Head of caudate nucleus (tissue), 42 donors: Measurements from ENCODE around the gene SPTBN5.

Source experiments
- DNase-seq, 42 donors: peaks; one replicate each; pipeline versions ENCODE4 v3.0.0 to v3.0.0-alpha.2; 2020 to 2021; ENCODE audit warnings: mixed read lengths in 7 of 42
- intact Hi-C: fragments of 100-400 bp; cut with DNase I; formaldehyde crosslinking; loops from one replicate; pipeline ENCODE4 v1.15.0; 2022

Gene SPTBN5

GRCh38 chr15:41874736-41875135, 19.1 kb downstream of the SPTBN5 start:
- DNase-seq = no peak
- intact Hi-C loops = no loop called here

DNA sequence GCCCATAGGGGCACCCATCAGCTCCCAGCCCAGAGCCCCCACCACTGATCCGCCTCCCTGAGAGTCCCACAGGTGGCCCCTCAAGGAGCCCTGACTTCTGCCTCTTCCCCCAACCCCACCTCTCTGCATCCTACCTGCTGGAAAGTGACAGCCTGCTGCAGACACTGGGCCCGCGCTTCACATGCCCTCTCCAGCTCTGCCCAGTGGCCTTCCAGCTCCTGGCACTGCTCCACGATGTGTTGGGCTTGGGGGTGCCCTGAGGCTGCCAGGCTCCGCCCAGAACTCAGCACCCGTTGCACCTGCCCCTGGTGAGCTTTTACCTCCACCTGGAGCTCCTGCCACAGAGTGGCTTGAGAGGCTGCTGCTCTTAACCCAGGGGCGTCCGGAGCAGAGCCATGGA, 20.1 kb downstream of the SPTBN5 start:
- DNase-seq = no peak
- intact Hi-C loops = no loop called here

DNA sequence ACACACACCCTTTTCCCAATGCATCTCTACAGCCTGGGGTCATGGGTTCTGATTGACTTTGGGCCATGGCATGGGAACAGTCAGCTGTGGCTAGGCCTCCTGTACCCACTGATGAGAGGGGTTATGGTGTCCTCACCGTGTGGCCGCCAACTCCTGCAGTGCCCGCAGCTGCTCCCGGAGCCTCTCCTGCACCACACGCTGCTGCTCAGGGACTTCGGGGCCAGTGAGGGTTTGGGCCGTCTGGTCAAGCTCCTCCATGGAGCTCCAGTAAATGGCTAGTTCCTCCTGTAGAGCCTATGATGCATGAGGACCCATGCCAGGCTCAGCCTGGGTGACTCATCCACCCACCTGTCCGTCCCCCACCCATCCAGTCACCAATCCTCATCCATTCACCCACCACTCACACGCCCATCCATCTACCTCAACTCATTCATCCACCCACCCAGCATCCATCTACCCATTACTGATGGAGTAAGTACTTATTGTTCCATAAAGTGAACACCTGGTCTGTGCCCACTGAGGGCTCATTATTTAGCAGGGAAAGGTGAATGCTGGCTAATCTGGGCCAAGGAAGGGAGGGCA, 21.6 kb downstream of the SPTBN5 start:
- DNase-seq = peak in 4 of 42 donors; percentile 25 to 55 (median 44)
- intact Hi-C loops = no loop called here

GRCh38 chr15:41871175-41871905, 22.5 kb downstream of the SPTBN5 start:
- intact Hi-C loops = no loop called here
- no peak for DNase-seq

DNA sequence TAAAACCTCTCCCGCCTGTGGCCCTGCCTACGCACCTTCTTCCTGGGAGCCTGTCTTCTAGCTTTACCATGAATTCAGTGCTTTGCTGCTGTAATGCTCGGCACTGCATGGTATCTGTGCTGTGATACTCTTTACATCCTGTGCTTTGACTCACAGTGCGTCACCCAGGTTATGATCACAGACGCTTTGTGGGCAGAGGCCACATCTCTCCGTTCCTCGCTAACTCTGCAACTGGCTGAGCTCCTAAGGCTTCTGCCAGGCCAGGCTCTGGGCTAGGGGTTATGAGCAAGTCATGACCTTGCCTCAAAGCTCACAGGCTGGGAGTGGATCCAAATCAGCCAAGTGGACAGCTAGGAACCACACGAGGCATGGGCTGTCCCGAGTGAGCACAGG, 23.2 kb downstream of the SPTBN5 start:
- intact Hi-C loops = no loop called here
- peak in 2 of 42 donors; percentile 11 to 37 for DNase-seq

DNA sequence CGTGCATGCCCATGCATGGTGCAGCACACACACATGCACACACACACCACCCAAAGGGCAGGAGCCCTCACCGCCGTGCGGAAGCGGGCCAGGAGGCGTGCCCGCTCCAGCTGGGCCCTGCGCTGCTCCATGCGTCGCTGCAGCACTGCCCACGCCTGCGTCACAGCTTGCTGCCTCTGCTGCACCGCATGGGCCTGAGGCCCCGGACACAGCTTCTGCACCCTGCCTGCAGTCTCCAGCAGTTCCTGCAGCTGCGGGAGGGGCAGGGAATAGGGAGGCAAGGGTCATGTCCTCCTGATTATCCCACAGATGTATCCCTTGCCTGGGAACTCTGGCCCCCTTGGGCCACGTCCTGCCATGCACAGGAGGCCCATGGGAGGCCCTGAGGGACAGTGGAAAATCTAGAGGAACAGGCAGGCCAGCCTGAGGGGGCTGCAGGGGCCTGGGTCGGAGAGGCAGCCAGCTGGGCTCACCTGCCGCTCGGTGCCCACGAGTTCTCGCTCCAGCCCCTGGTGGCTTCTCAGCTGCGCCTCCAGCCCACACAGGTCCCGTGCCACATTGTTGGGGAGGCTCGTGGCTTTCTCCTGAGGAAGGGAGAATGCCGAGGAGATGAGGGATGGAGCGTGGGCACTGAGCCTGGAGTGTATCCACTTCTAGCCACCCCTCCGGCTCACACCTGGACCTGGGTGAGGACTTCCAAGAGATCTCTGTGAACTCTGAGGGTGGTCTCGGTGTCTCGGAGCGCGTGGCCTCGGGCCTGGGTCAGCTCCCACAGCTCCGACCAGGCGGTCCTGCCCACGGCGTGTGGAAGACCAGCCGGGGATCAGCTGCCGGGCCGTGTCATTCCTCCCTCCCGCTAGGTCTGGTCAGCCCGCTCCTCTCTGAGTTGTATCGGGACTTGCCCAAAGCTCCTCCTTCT, 23.8 kb downstream of the SPTBN5 start:
- intact Hi-C loops = no loop called here
- no peak for DNase-seq

GRCh38 chr15:41868321-41868720, 25.5 kb downstream of the SPTBN5 start:
- DNase-seq = no peak
- intact Hi-C loops = no loop called here

DNA sequence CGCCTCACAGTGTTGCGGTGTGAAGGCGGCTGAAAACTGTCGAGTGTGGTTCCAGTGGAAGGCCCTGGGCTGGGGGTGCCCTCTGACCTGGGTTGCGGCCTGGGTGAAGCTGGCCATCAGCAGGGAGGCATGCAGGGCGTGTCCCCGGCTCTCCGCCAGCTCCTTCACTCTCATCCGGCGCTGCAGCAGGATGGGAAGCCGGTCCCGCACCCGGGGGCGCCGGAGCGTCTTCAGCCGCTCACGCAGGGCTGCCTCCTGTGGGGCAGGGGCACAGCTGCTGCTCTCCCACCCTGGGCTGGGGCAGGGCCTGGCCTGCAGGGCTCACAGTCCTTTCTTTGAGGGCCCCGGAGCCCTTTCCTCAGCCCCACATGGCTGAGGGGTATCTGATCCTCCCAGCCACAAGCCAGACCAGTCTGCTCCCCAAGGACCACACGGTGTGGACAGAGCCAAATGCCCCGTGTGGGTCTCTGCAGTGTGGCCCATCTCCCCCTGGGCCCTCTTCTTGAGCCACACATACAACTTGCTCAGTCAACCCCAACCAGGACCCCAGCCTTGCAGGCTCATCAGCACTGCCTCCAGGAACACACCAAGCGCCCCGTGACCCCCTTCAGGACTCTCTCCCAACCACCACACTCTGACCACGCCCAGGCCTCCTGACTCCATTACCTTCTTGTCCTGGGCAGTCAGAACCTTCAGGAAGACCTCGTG, 26.8 kb downstream of the SPTBN5 start:
- intact Hi-C loops = no loop called here
- no peak for DNase-seq

GRCh38 chr15:41866263-41866703, 27.6 kb downstream of the SPTBN5 start:
- DNase-seq = no peak

DNA sequence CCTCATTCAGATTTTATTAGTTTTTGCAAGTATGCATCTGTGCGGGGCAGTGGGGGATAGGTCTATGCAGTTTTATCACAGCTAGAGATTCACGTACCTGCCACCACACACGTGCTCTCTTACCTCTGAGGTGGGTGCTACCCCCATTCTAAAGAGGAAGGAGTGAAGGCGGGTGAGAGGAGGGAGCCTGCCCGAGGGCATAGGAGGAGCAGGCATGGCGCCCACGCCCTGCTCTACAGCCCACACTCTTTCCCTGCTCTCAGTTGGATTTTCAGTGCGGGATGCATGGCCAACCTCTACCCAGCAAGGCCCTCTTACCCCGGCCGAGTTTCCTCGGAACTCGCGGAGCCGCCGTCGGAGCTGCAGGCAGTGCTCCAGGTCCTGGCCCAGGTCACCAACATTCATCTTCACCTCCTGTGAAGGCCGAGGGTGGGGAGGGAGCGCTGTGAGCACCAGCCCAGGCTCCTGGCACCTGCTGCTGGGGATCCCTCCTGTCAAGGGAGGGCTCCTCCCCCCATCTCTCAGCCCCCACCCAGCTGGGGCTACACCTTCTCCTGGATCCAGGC, 28.3 kb downstream of the SPTBN5 start:
- DNase-seq = no peak
- intact Hi-C loops = no loop called here

More at GRCh38 chr15:41866263-41866703, 27.6 kb downstream of the SPTBN5 start:
- intact Hi-C loops = no loop called here

- intact Hi-C loops = no loop called here
- DNase-seq = no peak
Observed at GRCh38 chr15:41862515-41863116, 31.2 kb downstream of the SPTBN5 start.

DNA sequence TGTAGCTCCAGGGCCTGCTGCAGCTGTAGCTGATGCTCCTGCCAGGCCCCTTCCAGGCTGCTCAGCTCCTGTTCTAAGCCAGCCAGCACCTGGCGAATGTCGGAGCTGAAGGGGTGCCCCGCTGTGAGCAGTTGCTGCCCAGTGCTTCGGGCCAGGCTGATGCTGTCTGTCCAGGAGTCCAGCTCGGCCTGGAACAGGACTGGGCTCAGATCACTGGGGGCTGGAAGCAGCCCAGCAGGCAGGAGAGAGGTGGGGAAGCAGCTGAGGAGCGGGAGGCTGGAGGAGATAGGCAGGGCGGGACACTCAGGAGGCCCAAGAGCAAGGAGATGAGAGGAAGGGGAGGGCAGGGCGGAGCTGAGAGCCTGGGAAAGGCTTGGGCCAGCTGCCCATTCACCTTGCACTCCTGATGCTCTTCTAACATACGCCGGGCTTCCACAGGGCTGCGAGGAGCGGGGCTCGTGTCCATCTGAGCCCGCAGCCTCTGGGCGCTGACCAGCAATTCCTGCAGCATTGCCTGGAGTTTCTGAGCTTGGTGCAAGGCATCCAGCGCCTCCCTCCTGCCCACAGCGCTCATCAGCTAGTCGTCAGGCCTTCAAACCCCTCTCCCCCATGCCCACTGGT, 32.0 kb downstream of the SPTBN5 start:
- DNase-seq = no peak
- intact Hi-C loops = no loop called here

DNA sequence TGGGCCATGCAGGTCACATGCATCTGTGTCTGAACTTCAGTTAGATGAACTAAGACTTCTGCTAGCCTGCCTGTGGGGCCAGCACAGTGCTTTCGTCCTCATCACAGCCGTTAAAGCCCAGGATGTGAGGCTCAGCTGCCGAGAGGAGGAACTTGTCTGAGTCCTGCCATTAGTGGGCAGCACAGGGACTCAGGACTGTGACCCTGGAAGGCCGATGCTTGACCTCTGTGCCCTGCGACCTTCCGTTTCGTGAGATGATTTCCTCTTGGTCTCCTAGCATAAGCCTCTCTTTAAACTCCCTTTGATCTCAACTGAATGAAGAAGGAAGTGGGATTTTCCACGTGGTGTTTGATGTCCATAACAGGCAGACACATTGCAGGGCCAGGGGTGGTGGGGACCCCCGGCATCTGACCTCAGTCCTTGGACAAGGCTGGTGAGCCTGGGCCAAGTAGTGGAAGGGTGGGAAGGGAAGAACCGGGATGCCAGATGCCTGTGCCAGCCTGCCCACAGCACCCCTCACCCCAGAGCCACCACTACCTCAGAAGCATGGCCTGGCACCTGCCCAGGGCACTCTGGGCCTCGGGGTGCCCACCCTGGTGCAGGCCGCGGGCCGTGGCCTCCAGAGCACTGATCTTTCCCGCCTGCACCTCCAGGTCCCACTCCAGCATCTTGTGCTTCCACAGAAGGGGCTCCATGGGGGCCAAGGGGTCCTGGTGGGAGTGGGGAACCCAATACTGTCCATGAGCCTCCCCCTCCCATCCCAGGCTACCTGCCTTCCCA, 33.6 kb downstream of the SPTBN5 start:
- intact Hi-C loops = no loop called here
- DNase-seq = no peak

DNA sequence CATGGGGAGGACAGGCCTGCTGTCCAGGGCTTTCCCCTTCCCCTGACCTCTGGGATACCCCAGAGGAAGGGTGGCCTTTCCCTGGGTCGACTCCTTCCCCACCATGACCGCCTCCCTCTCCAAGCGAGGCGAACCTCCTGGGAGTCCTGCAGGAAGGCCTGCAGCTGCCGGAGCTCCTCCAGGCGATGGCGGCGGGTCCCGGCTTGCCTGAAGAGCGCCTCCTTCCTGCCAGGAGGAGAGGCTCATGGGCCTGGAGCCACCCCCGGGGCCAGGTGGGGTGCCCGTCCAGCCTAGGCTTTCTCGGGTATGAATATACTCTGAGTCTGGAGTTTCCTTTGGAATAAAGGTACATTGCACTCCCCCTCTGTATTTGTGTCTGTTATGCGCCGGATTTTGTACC, 35.1 kb downstream of the SPTBN5 start:
- intact Hi-C loops = no loop called here
- no peak for DNase-seq

DNA sequence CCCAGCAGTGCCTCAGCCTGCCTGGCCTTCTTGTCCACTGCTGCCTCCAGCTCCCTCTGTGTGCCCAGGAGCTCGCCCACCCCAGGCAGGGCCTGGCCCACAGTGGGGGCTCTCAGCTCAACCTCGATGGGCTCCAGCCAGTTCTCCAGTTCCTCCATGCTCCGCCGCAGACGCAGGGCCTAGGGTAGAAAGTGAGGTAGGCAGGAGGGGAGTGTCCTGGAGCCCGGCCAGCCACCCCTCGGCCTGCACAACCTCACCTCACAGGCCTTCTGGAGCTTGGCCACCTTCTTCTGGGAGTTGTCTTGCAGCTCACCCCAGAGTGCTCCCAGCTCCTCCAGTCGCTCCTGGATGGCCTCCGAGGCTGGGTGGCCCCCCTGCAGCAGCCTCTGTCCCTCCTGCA, 36.5 kb downstream of the SPTBN5 start:
- intact Hi-C loops = no loop called here
- no peak for DNase-seq

DNA sequence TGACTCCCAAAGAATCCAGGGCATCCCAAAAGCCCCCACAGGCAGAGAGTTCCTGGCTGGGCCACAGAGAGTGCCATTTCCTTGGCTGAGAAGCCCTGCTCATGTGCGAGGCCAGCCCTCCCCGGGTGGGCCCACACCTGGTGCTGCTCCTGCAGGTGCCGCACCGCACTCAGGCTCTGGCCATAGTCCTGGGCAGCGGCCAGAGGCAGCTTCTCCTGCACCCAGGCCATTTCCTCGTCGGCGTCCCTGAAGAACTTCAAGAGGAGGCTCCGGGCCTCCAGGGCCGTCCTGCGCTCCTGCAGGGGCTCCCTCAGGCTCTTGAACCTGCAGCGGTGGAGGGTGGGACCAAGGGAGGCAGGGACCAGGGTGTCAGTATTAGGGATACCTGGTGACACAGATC, 37.1 kb downstream of the SPTBN5 start:
- DNase-seq = no peak
- intact Hi-C loops = no loop called here

DNA sequence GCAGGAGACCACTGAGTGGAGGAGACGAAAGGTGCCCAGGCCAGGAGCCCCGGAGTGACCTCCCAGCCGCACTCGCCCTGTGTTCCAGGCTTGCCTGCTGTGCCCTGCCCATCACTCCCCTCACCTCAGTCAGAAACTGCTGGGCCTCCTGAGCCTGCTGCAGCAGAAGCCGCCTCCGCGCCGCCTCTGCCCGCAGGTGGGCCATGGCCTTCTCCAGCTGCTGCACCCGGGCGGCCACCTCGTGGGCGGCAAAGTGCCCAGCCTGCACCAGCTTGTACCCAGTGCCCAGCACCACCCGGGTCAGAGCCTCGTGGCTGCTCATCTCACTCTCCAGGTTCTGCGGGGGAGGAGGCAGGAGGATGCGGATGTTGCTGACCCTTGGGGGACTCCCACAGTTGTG, 37.6 kb downstream of the SPTBN5 start:
- DNase-seq = no peak
- intact Hi-C loops = no loop called here
